GM08714 (cell line): ENCODE data around the gene TEF.

Experiments used
- H3K4me3 ChIP-seq: fragments of 200-500 bp; sonication (Bioruptor generic); 2 replicates; pipeline ENCODE4 v1.5.1; 2014; ENCODE audit warnings: mild to moderate bottlenecking, low read length, inconsistent platforms
- ZNF274 ChIP-seq: IDR thresholded peaks from 2 replicates; pipeline ENCODE4 v1.6.1; 2012; ENCODE audit warnings: mild to moderate bottlenecking, low read depth, low read length

Gene TEF

DNA sequence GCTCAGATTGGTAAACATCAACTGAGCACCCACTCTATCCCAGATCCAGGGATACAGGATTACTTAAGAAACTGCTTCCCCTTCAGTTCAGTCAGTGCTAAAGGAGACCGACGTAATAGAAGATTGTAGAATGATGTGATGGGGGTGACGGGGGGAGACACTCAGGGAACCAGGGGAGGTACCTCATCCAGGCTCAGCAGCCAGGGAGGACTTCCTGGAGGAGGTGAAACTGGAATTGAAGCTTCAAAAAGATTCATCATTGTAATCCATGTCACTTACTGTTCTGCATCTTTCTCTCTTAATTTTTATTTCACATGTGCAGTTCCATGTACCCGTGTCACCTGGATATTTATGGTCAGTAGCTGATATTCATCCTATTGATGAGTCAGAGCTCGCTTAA, 19.1 kb upstream of the TEF start:
- no peak overlapping the region for H3K4me3 ChIP-seq
- TF ChIP-seq ZNF274, result no peak

DNA sequence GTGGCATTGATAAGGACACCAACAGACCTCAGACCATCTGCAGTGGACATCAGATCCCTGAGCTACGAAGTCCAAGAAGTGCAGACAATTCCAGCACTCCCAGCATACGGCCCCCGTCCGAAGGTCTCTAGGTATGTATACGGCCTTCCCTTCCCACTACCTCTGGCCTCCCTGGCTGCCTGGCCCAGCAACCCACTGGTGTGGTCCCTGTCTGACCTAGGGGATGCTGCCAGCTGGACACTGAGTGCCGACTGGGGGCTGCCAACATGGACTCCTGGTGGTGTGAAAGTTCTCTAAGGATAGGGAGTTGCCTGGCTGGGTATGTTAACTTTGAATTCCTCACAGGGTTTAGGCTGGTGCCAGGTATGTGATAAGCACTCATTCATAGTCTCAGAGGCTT, 17.5 kb upstream of the TEF start:
- TF ChIP-seq ZNF274, result no peak
- H3K4me3 ChIP-seq, result no peak overlapping the region

- TF ChIP-seq ZNF274, result no peak
- H3K4me3 ChIP-seq, result no peak overlapping the region
Measured at GRCh38 chr22:41364955-41365354, 16.8 kb upstream of the TEF start.

DNA sequence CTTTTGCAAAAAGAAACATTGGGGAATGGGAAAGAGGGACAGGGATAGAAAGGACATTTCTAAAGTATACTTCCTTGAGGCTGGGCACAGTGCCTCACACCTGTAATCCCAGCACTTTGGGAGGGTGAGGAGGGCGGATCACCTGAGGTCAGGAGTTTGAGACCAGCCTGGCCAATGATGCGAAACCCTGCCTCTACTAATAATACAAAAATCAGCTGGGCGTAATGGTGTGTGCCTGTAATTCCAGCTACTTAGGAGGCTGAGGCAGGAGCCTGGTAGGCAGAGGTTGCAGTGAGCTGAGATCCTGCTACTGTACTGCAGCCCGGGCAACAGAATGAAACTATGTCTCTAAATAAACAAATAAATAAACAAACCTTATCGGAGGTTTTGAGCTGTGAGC, 16.3 kb upstream of the TEF start:
- no peak overlapping the region for H3K4me3 ChIP-seq
- TF ChIP-seq ZNF274, result no peak

DNA sequence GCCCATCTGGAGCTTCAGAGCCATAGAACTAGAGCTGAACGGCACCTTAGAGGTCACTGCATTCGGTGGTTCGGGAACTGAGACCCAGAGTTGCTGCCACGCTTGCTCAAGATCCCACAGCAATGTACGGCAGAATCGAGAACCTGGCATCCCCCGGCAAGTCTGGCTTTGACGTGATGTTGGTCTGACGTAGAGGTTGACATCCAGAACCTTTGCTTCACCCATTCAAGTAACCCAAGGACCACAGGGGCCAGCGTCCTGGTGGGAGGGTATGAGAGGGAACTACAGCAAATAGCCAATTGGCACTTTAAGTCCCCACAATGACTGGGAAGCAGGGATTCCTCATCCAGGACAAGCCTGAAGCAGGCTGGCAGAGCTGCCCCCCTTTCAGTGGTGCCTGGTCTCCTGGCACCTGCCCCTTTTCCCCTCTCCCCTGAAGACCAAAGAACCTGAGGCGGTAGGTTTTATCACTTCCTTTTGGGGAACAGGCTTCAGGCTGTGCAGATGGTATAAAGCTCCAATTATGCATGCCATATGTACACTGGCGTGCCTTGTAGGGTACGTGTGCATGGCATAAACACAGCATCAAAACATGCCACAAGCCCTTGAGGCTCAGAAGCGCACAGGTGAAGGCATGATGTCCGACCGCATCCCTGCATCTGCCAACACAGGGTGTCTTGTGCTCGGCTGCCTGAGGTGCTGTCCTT, 15.3 kb upstream of the TEF start:
- H3K4me3 ChIP-seq, result no peak overlapping the region
- TF ChIP-seq ZNF274, result no peak

GRCh38 chr22:41367039-41367679, 14.6 kb upstream of the TEF start:
- H3K4me3 ChIP-seq, result no peak overlapping the region
- TF ChIP-seq ZNF274, result no peak

- no peak overlapping the region for H3K4me3 ChIP-seq
- TF ChIP-seq ZNF274, result no peak
Measured at GRCh38 chr22:41367680-41368542, 13.8 kb upstream of the TEF start.

DNA sequence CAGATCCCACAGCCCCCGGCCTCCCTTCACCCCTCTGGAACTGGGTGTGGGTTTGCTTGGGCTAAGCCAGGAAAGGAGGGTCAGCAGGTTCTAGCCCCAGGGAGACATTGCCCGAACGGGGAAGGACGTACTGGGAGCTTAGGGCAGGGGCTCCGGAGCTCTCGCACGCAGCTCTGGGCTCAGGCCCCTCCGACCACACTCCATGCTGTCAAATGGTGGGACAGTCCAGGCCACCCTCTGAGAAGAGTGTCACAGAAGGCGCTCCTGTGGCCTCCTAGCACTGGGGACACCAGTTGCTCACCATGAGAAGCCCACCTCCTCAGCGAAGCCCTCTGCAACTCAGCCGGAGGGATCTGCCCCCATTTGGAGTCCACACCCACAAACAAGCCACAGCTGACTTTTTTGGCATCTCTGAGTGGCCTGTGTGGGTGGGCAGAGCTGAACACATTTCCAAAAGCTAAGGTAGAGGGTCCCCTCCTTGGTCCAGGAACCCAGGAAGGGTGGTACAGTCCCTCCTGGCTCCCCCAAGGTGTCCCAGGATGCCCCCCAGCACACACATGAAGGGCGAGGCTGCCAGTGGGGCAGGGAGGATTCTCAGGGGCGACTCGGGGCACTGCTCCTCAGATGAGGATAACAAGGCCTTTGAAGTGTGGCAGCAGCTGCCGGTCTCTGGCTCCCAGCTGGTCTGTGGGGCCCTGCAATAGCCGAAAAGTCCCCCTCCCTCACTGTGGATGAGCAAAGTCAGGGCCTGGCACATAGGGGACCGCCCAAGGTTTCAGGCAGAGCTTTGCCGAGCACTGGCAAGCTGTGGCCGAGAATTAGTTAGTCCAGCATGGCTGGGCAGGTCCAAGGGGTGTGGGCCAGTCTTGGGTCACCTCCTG, 13.0 kb upstream of the TEF start:
- TF ChIP-seq ZNF274, result no peak
- H3K4me3 ChIP-seq, result no peak overlapping the region

- TF ChIP-seq ZNF274, result no peak
- H3K4me3 ChIP-seq, result no peak overlapping the region
Measured at GRCh38 chr22:41369424-41369745, 12.4 kb upstream of the TEF start.

- no peak overlapping the region for H3K4me3 ChIP-seq
- TF ChIP-seq ZNF274, result no peak
Measured at GRCh38 chr22:41369837-41370236, 11.9 kb upstream of the TEF start.

DNA sequence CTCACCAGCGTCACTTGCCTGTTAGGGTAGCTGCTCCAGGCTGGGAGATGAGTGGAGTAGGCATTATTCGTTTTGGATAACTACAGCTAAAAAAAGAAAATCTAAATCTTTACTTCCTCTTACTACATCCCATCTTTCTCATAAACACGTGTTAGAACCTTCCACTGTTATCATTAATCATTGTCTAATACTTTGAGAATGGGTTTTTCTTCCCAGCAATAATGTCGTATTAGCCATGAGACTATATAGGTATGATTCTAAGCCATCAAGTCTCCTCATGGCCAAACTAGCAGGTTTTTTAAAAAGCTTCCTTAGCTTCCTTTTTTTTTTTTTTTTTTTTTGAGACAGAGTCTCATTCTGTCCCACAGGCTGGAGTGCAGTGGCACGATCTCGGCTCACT, 3.9 kb upstream of the TEF start:
- no peak overlapping the region for H3K4me3 ChIP-seq
- no peak for TF ChIP-seq ZNF274

GRCh38 chr22:41380993-41381328, 781 bp upstream of the TEF start:
- peak overlapping the region; percentile 72; the same call in 1 of the 2 replicates for H3K4me3 ChIP-seq
- TF ChIP-seq ZNF274, result no peak

- peak overlapping the region; percentile 62 for H3K4me3 ChIP-seq
- no peak for TF ChIP-seq ZNF274
Measured at GRCh38 chr22:41382098-41382578, 396 bp downstream of the TEF start.

DNA sequence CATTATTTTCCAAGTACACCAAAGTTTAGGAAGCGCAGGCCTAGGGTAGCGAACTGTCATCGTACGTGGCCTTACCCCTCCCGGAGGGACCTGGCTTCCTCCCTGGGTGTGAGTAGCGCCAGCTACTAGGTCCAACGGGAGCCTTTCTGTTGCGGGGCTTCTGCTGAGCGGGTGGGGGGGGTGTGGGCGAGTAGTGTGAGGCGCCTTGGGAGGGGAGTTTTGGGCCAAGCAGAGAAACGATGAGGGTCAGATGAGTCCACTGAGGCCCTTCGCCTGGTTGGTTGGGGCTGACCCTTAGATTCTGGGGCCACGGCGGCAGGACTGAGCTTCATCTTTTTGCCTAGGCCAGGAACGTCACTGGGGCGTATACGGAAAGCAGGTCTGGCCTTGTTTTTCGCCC, 868 bp downstream of the TEF start:
- TF ChIP-seq ZNF274, result no peak
- peak overlapping the region; percentile 62 for H3K4me3 ChIP-seq
